HG03175 (cell line): Measurements from ENCODE around the gene LINC00237.

ENCODE experiments used
- ATAC-seq: cut with Tn5 transposase; IDR thresholded peaks from one replicate; pipeline ENCODE4 v1.9.1; 2021; ENCODE audit warnings: mild to moderate bottlenecking, moderate library complexity; ENCODE audit not compliant: unreplicated experiment

The LINC00237 gene

GRCh38 chr20:21106171-21107017 lies at the start of gene LINC00237:
Gene LINC00237, minus strand, starts transcription at chr20:21106358.
- no peak for ATAC-seq

- ATAC-seq = no peak
These were observed 49.1 kb upstream of the LINC00237 start for GRCh38 chr20:21155268-21155667.

- ATAC-seq = no peak
These were observed 48.5 kb upstream of the LINC00237 start for GRCh38 chr20:21154692-21155091.

GRCh38 chr20:21151791-21152190 lies 45.6 kb upstream of the LINC00237 start:
- no peak for ATAC-seq

- ATAC-seq = no peak
These were observed 43.2 kb upstream of the LINC00237 start for GRCh38 chr20:21149344-21149743.

GRCh38 chr20:21147593-21147992 lies 41.4 kb upstream of the LINC00237 start:
- no peak for ATAC-seq

GRCh38 chr20:21146215-21146614 lies 40.1 kb upstream of the LINC00237 start:
- ATAC-seq = no peak

- ATAC-seq = no peak
These were observed 39.3 kb upstream of the LINC00237 start for GRCh38 chr20:21145424-21145823.

- ATAC-seq = no peak
These were observed 37.2 kb upstream of the LINC00237 start for GRCh38 chr20:21143194-21143890.

- ATAC-seq = no peak
These were observed 35.7 kb upstream of the LINC00237 start for GRCh38 chr20:21141825-21142224.

GRCh38 chr20:21139881-21140566 lies 33.9 kb upstream of the LINC00237 start:
- ATAC-seq = no peak

GRCh38 chr20:21137078-21137477 lies 30.9 kb upstream of the LINC00237 start:
- ATAC-seq = no peak

GRCh38 chr20:21136015-21136732 lies 30.0 kb upstream of the LINC00237 start:
- no peak for ATAC-seq

GRCh38 chr20:21134883-21135493 lies 28.8 kb upstream of the LINC00237 start:
- ATAC-seq = no peak

- ATAC-seq = no peak
These were observed 27.9 kb upstream of the LINC00237 start for GRCh38 chr20:21133917-21134622.

- no peak for ATAC-seq
These were observed 27.2 kb upstream of the LINC00237 start for GRCh38 chr20:21133404-21133803.

- no peak for ATAC-seq
These were observed 23.7 kb upstream of the LINC00237 start for GRCh38 chr20:21129861-21130260.

- ATAC-seq = no peak
These were observed 21.2 kb upstream of the LINC00237 start for GRCh38 chr20:21127201-21127981.

- no peak for ATAC-seq
These were observed 20.4 kb upstream of the LINC00237 start for GRCh38 chr20:21126581-21126870.
